CD4-positive, alpha-beta T cell (primary cell): ENCODE data around the gene GLCCI1. TPM values are rescaled to one million over a fixed set of nuclear protein-coding genes. Genes with fewer than 3 reads are reported as not detected.

Experiments
- ATAC-seq: fragments of 200-7000 bp; cut with Tn5 transposase; one replicate; pipeline ENCODE4 v1.10.0; 2022; ENCODE audit warnings: mild to moderate bottlenecking; ENCODE audit not compliant: poor library complexity
- CTCF ChIA-PET: fragments of 350-600 bp; sonication (Branson Sonifier 250); formaldehyde crosslinking; loops from one replicate; lab custom pipeline; 2021; ENCODE audit warnings: antibody characterized with exemption, inconsistent platforms; lab: Charles Lee
- POLR2A ChIA-PET: fragments of 350-600 bp; sonication (Branson Sonifier 250); formaldehyde crosslinking; loops from one replicate; lab custom pipeline; 2021; ENCODE audit warnings: antibody characterized with exemption, inconsistent platforms; lab: Charles Lee
- DNase-seq, 14 experiments: peaks; one replicate each; pipeline ENCODE4 v3.0.0-alpha.2; 2013 to 2020; ENCODE audit warnings: mixed read lengths in 2 of 14
- H3K27ac ChIP-seq, 2 donors: one replicate each; pipeline versions ENCODE4 v1.5.1 to v1.7.0; 2013; ENCODE audit warnings: low read length in 2 of 2, low read depth in 1 of 2, mild to moderate bottlenecking in 1 of 2
- H3K27me3 ChIP-seq, 2 experiments: 1 replicate in 1 of 2; 2 replicates in 1 of 2; pipeline versions ENCODE4 v1.6.1 to v1.7.0; 2013; ENCODE audit warnings: low read length in 2 of 2, control low read depth in 1 of 2, mild to moderate bottlenecking in 1 of 2, moderate library complexity in 1 of 2; ENCODE audit not compliant: insufficient read depth in 2 of 2, control insufficient read depth in 1 of 2
- H3K36me3 ChIP-seq: one replicate; pipeline ENCODE4 v1.6.1; 2013; ENCODE audit warnings: low read length, control low read depth; ENCODE audit not compliant: insufficient read depth
- H3K4me1 ChIP-seq: one replicate; pipeline ENCODE4 v1.6.1; 2013; ENCODE audit warnings: low read length, control low read depth; ENCODE audit not compliant: insufficient read depth
- H3K4me3 ChIP-seq: one replicate; pipeline ENCODE4 v1.5.1; 2013; ENCODE audit warnings: mild to moderate bottlenecking, low read length, moderate library complexity
- H3K9me3 ChIP-seq, 2 experiments: 1 replicate in 1 of 2; 2 replicates in 1 of 2; pipeline versions ENCODE4 v1.6.1 to v1.7.0; 2013; ENCODE audit warnings: low read length in 2 of 2, mild to moderate bottlenecking in 2 of 2, control low read depth in 1 of 2, moderate library complexity in 1 of 2; ENCODE audit not compliant: control insufficient read depth in 1 of 2, insufficient read depth in 1 of 2
- H3K27ac Mint-ChIP-seq: one replicate; pipeline ENCODE4 v1.8.0; 2020; ENCODE audit warnings: mixed read lengths
- H3K27me3 Mint-ChIP-seq: one replicate; pipeline ENCODE4 v1.8.0; 2021; ENCODE audit warnings: mixed read lengths
- H3K36me3 Mint-ChIP-seq: one replicate; pipeline ENCODE4 v1.8.0; 2021; ENCODE audit warnings: low read depth, mixed read lengths
- H3K4me1 Mint-ChIP-seq: one replicate; pipeline ENCODE4 v1.8.0; 2021; ENCODE audit warnings: low read depth, mixed read lengths
- H3K4me3 Mint-ChIP-seq: one replicate; pipeline ENCODE4 v1.8.0; 2020; ENCODE audit warnings: mild to moderate bottlenecking, mixed read lengths
- H3K9me3 Mint-ChIP-seq: one replicate; pipeline ENCODE4 v1.8.0; 2020; ENCODE audit warnings: mixed read lengths
- CTCF ChIP-seq: fragments of 200-600 bp; IDR thresholded peaks from one replicate; pipeline ENCODE4 v1.8.0; 2022; ENCODE audit warnings: antibody characterized with exemption, mild to moderate bottlenecking
- intact Hi-C, 2 experiments: fragments of 100-400 bp; cut with DNase I in 1 of 2; cut with micrococcal nuclease in 1 of 2; formaldehyde crosslinking; loops; one replicate each; pipeline versions ENCODE4 v1.15.1 to v1.9.0; 2023 to 2025; cut with DNase I, micrococcal nuclease
- total RNA-seq, 174 experiments: library from RNA in 2 of 174; stranded (reverse) in 2 of 174; gene quantifications; one replicate each; pipeline ENCODE4 v1.2.3 and lab custom pipeline; 2021 to 2026

The GLCCI1 gene
- total RNA-seq, 2 experiments from 2014 or later = 22.2 to 22.3 TPM

GRCh38 chr7:7976677-7977076 is 8.1 kb downstream of the GLCCI1 start:
- H3K4me3 Mint-ChIP-seq = no peak overlapping the region
- H3K4me3 ChIP-seq = no peak overlapping the region
- H3K36me3 Mint-ChIP-seq = no peaks in the 10 kb centered on the region
- TF ChIP-seq CTCF = no peak
- intact Hi-C loops = loop anchor here (5.0 to 10.0 kb wide), 3 partner anchors 206 to 792 kb away; partner anchors contain the start of gene C1GALT1 (in 1 of the 2)
- H3K27ac Mint-ChIP-seq = peak overlapping the region; percentile 55
- peak; percentile 60 for ATAC-seq
- H3K9me3 ChIP-seq = no peaks in the 10 kb centered on the region
- no peaks in the 10 kb centered on the region for H3K27me3 ChIP-seq
- peaks cover 80% of the 10 kb centered on the region for H3K4me1 Mint-ChIP-seq
- H3K36me3 ChIP-seq = no peaks in the 10 kb centered on the region
- peaks cover 24% of the 10 kb centered on the region for H3K4me1 ChIP-seq
- H3K27me3 Mint-ChIP-seq = no peaks in the 10 kb centered on the region
- H3K27ac ChIP-seq = no peak overlapping the region
- ChIA-PET CTCF (interaction anchor here (2.4 kb wide), 1 partner anchor 13 kb away, joined by 12 read pairs; no protein-coding TSS in a partner anchor), POLR2A (interaction anchor here (0.8 to 4.0 kb wide), 5 partner anchors 9 to 199 kb away, joined by 3 to 21 read pairs (median 6); partner anchors contain the start of gene GLCCI1)
- peak in 3 of 14 experiments; percentile 32 to 49 (median 35) for DNase-seq
- no peaks in the 10 kb centered on the region for H3K9me3 Mint-ChIP-seq

GRCh38 chr7:7977774-7978173 is 9.2 kb downstream of the GLCCI1 start:
- Mint-ChIP-seq H3K4me3 (no peak overlapping the region), H3K36me3 (no peaks in the 10 kb centered on the region), H3K9me3 (no peaks in the 10 kb centered on the region), H3K27ac (peak overlapping the region; percentile 55), H3K27me3 (no peaks in the 10 kb centered on the region), H3K4me1 (peaks cover 89% of the 10 kb centered on the region)
- TF ChIP-seq CTCF = no peak
- ChIA-PET POLR2A (interaction anchor here (1.1 to 4.0 kb wide), 4 partner anchors 10 to 154 kb away, joined by 3 to 21 read pairs (median 6); partner anchors contain the start of gene GLCCI1), CTCF (interaction anchor here (0.8 to 2.4 kb wide), 2 partner anchors 12 to 20 kb away, joined by 3 to 12 read pairs; no protein-coding TSS in a partner anchor)
- H3K27ac ChIP-seq = no peak overlapping the region
- H3K4me1 ChIP-seq = peaks cover 20% of the 10 kb centered on the region
- DNase-seq (no peak), ATAC-seq (no peak)
- no peaks in the 10 kb centered on the region for H3K9me3 ChIP-seq
- no peak overlapping the region for H3K4me3 ChIP-seq
- intact Hi-C loops = loop anchor here (5.0 to 10.0 kb wide), 3 partner anchors 205 to 793 kb away; partner anchors contain the start of gene C1GALT1 (in 1 of the 2)
- no peaks in the 10 kb centered on the region for H3K36me3 ChIP-seq
- H3K27me3 ChIP-seq = no peaks in the 10 kb centered on the region

- ChIA-PET POLR2A (interaction anchor here (0.6 to 4.0 kb wide), 4 partner anchors 8 to 26 kb away, joined by 4 to 21 read pairs (median 8); partner anchors contain the start of gene GLCCI1), CTCF (interaction anchor here (1.0 kb wide), 1 partner anchor 211 kb away, joined by 3 read pairs; no protein-coding TSS in a partner anchor)
- Histone ChIP-seq H3K4me1 (peaks cover 20% of the 10 kb centered on the region), H3K27ac (no peak overlapping the region), H3K27me3 (no peaks in the 10 kb centered on the region), H3K9me3 (no peaks in the 10 kb centered on the region), H3K36me3 (no peaks in the 10 kb centered on the region), H3K4me3 (no peak overlapping the region)
- Mint-ChIP-seq H3K9me3 (no peaks in the 10 kb centered on the region), H3K4me3 (no peak overlapping the region), H3K4me1 (peaks cover 91% of the 10 kb centered on the region), H3K27ac (peak overlapping the region; percentile 67), H3K27me3 (no peaks in the 10 kb centered on the region), H3K36me3 (no peaks in the 10 kb centered on the region)
- TF ChIP-seq CTCF = no peak
- DNase-seq = no peak
- no peak for ATAC-seq
- intact Hi-C loops = loop anchor here (5.0 to 10.0 kb wide), 3 partner anchors 203 to 794 kb away; partner anchors contain the start of gene C1GALT1 (in 1 of the 2)
These were observed 10.3 kb downstream of the GLCCI1 start for GRCh38 chr7:7978860-7979259.
